ENCODE results near the gene GLIS1.

GRCh38 chr1:53681351-53681976 is 57.5 kb downstream of the GLIS1 start:
- TF ChIP-seq CTCF (IDR thresholded peaks at IDR 0.05) (no peak), POLR2A (IDR thresholded peaks at IDR 0.05) (no peak), EP300 (IDR thresholded peaks at IDR 0.05) (no peak)
